GDM1 (cell line): Measurements from ENCODE around the gene CLRN2.

Experiments
- DNase-seq: peaks from one replicate; lab custom pipeline; 2025; lab: John Stamatoyannopoulos, UW

Gene CLRN2, protein sequence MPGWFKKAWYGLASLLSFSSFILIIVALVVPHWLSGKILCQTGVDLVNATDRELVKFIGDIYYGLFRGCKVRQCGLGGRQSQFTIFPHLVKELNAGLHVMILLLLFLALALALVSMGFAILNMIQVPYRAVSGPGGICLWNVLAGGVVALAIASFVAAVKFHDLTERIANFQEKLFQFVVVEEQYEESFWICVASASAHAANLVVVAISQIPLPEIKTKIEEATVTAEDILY

GRCh38 chr4:17514865-17515264 lies at the start of gene CLRN2:
Gene CLRN2 (plus strand): TSS chr4:17515165. CDS start chr4:17515267, 102 bp downstream.
- DNase-seq: no peak

DNA sequence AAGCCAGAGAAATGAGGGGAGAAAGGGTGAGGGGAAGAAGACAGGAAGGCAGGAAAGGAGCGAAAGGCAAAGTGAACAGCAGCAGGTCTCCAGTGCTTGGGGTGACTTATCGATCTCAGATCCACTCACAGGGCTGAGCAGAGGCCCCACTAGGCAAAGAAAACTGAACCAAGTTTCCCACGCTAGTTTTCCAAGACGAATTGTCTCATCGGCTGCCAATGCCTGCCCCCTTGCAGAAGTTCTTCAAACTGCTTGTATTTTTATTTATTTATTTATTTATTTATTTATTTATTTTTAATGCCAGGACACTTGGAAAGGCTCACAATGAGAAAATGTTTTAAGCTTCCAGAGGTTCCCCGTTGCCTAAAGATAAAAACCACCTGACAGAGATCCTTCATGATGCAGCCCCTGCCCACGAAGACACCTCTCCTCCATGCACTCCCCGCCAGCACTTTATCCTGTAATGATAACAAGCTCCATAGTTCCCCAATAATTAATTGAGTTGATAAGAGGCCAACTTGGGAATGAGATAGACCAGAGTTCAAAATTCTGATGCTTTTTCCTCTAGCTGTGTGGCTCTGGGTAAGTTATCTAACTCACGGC lies 46.2 kb upstream of the CLRN2 start:
- DNase-seq: no peak

DNA sequence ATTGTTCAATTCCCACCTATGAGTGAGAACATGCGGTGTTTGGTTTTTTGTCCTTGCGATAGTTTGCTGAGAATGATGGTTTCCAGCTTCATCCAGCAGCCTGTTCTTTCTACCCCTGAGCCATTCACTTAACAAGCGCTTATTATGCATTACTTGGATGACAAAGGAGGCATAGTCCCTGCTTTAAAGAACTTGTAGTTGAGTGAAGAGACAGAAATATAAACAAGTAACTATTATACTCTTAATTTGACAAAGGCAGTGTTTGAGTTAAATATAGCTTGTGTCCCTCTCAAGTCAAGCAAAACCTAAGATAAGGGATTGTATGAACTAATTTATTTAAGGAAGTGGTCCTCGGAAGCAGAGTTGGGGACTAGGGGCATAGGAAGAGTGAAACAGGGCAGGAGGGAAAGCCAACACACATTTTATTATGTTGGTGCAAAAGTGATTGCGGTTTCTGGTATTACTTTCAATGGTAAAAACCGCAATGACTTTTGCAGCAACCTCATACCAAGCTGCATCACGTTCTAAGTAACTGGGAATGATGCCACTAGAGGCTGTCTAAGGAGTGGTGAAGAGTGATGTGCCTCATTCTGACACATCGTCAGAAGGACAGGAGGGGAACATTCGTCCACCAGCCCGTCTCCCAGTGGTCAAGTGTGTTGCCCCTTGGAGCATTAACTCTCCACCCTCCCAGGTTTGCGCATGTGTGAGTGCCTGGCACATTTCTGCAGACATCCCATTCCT lies 44.9 kb upstream of the CLRN2 start:
- DNase-seq: no peak

GRCh38 chr4:17475481-17475880 lies 39.5 kb upstream of the CLRN2 start:
- no peak for DNase-seq

DNA sequence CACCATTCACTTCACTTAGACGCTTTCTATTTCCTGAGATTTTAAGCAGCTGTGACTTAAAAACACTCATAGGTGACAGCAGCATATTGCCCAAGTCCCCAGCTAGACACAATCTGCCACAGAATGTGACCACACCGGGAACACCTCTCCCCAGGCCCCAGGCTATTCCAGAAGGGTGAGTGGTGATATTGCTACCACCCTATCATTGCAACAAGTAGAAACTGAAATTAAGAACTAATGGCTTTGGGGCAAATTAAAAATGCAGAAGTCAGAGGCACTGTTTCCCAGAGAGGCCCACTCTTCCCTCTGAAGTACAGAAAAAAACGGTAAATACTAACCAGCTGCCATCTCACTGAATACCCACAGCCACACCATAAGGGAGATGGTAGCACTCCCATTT lies 38.1 kb upstream of the CLRN2 start:
- DNase-seq: no peak

GRCh38 chr4:17477774-17478472 lies 37.0 kb upstream of the CLRN2 start:
- no peak for DNase-seq

- DNase-seq: no peak
These were observed 34.6 kb upstream of the CLRN2 start for GRCh38 chr4:17480210-17480927.

GRCh38 chr4:17480955-17481354 lies 34.0 kb upstream of the CLRN2 start:
- DNase-seq: no peak

GRCh38 chr4:17482716-17483115 lies 32.2 kb upstream of the CLRN2 start:
- no peak for DNase-seq

DNA sequence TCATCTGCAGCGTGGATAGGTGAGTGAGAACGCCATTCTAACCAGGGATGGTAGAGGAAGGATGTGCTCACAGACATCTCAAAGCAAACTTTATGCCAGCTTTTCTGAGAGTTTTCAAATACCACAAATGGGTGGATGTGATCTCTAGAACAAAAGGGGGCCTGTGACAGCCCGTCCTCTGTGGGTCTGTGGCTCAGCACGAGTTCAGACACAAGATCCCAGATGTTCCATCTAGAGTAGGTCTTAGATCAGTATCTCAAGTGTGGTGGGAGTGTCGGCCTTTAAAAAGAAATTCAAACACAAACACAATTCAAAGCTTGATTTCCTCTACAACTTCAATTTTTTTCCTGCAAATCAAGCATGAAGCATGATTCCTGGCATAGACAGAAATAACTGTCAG lies 25.8 kb upstream of the CLRN2 start:
- no peak for DNase-seq

DNA sequence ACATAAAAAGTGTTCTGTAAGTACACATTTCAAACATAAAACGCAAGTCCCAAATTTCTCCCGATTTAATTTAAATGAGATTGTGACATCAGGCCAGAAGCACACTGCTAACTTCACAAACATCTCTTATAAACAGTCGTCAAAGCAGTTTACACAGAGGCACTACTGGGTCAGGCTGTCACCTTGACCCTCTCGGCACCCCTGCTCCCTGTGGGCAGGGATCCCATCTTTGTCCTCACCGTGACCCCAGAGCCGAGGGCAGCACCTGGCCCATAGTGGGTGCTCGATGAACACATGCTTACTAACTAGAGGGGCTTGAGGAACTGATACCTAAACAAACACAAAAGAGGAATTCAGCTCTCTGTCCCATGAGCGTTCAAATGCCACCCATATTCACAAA lies 25.2 kb upstream of the CLRN2 start:
- DNase-seq: no peak

DNA sequence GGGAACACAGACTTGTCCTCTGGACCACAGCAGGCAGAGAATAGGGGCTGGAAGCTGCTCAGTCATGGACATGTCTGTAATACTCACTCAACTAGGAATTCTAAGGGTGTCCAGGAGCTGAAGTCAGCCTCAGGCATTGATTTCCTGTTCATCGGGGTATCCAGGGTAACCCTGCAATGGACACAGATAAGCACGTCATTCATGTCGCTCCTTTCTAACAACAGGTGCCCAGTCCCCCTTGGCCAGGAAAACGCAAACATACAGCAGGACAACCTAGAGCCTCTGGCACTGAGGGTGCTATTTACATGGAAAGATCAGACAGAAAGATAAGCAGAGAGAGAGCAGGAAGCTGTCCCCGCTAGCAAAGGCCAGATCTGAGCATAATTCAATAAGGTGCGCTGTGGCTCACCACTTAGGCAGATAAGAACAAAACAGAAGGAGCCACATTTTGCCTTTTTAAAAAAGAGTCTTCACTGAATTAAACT lies 24.3 kb upstream of the CLRN2 start:
- DNase-seq: no peak

GRCh38 chr4:17491196-17491595 lies 23.8 kb upstream of the CLRN2 start:
- DNase-seq: no peak

- DNase-seq: no peak
These were observed 22.8 kb upstream of the CLRN2 start for GRCh38 chr4:17492058-17492741.

- DNase-seq: no peak
These were observed 22.1 kb upstream of the CLRN2 start for GRCh38 chr4:17492876-17493275.

DNA sequence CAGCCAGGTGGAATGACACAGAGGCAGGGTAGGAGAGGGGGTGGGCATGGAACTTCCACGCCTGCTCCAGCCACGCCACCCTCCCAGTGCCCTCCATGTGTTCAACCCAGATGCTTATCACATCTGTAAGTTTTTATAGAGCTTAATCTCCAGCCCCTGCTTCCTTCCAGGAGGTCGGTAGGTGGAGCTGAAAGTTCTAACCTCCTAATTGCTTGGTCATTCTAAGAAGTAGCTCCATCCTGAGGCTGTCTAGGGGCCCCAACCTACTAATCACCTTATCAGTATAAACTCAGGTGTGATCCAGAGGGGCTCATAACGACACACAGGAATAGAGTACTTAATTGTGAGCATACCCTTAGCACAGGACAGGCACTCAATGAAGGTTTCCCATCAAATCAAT lies 21.3 kb upstream of the CLRN2 start:
- no peak for DNase-seq

DNA sequence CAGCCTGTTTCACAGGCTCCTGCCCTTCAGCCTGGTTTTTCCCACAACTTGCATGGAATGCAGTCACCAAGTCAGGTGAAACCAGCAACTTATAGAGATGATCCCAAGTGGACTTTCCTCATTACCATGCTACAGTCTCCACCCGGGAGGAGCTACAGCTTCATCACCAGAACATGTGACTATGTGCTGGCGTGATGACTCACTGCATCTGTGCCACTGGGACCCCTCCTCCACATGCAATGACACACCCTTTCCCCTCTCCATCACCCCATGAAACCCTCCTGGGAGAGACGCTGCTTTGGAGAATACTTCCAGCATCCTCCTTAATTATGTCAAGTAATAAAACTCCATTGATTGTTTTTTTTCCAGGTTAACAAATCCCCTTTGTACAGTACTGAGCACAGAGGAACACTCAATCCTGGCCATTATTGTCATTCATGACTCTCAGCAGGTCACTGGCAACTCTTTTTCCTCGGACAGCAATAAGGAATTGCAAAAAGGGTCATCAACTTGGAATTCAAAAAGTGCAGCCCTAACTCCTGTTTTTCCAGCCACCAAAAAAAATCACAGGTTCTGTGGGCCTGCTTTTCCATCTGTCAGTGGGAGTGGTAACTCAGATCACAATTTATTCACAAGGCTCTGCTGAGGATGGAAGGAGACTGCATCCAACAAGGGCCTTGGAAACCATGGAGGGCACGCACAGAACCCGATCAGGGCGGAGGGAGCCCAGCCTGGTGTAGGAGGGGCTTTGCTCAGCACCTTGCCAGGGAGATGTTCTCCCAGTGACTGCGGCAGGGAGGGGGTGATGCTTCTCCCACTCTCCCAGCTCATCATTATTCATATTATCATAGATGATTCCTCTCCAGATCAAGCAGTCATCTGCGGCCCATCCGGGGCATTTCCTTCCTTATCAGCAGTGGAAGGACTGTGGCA lies 20.4 kb upstream of the CLRN2 start:
- DNase-seq: no peak

- no peak for DNase-seq
These were observed 17.0 kb upstream of the CLRN2 start for GRCh38 chr4:17497890-17498523.

DNA sequence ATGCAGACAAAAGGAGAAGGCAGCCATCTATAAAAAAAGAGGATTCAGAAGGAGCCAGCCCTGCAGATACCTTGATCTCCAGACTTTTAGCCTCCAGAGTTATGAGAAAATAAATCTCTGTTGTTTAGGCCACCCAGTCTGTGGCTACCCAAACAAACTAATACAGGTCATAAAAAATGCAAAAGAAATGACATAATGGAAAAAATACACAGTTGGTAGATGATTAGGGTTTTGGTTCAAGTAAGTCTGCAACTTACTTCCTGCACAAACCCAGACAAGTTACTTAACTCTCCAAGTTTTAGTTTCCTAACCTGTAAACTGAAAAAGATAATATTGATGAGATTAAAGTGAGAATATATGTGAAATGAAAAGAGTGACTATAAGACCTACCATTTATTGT lies 14.4 kb upstream of the CLRN2 start:
- no peak for DNase-seq

- no peak for DNase-seq
These were observed 12.2 kb upstream of the CLRN2 start for GRCh38 chr4:17502756-17503155.
